SK-N-SH (cell line): ENCODE measurements around the gene LTF. TPM values are rescaled to one million over a fixed set of nuclear protein-coding genes. Genes with fewer than 3 reads are reported as not detected.

Experiments
- CTCF ChIA-PET: fragments of 300-600, 350-600 bp; formaldehyde crosslinking; extraction: SDS; loops from one replicate; lab custom pipeline; 2021; lab: Yijun Ruan, JAX
- POLR2A ChIA-PET: fragments of 350-600 bp; sonication (Branson Sonifier 250); formaldehyde crosslinking; extraction: SDS; loops from one replicate; lab custom pipeline; 2020; ENCODE audit warnings: antibody characterized with exemption, inconsistent platforms; lab: Yijun Ruan, JAX
- DNase-seq: peaks from one replicate; pipeline ENCODE4 v3.0.0; 2012
- H2AFZ ChIP-seq: fragments of 200-600 bp; sonication (generic); 2 replicates; pipeline ENCODE4 v1.8.1; 2016; ENCODE audit warnings: antibody characterized with exemption, mild to moderate bottlenecking, low read depth
- H3F3A ChIP-seq: fragments of 200-600 bp; sonication (generic); replicated peaks from 2 replicates; pipeline ENCODE3; 2016; ENCODE audit warnings: antibody characterized with exemption, mild to moderate bottlenecking; ENCODE audit not compliant: insufficient read depth
- H3K27ac ChIP-seq, 2 experiments: fragments of 200-500 bp in 1 of 2; fragments of 200-600 bp in 1 of 2; sonication (Bioruptor generic) in 1 of 2; sonication (generic), shearing (Covaris generic) in 1 of 2; 2 replicates each; pipeline versions ENCODE4 v1.5.1 to v1.6.1; 2014 to 2016; ENCODE audit warnings: low read depth in 2 of 2, inconsistent platforms in 1 of 2, low read length in 1 of 2, mild to moderate bottlenecking in 1 of 2, mixed read lengths in 1 of 2
- H3K27me3 ChIP-seq: fragments of 200-600 bp; sonication (generic), shearing (Covaris generic); 2 replicates; pipeline ENCODE4 v1.6.1; 2016; ENCODE audit warnings: mixed run types; ENCODE audit not compliant: insufficient read depth
- H3K36me3 ChIP-seq, 2 experiments: fragments of 200-500 bp in 1 of 2; fragments of 200-600 bp in 1 of 2; sonication (Bioruptor generic) in 1 of 2; sonication (generic) in 1 of 2; replicated peaks in 1 of 2; 2 replicates each; pipeline versions ENCODE3 to v1.5.1; 2014 to 2016; ENCODE audit warnings: low read length in 1 of 2, mild to moderate bottlenecking in 1 of 2; ENCODE audit not compliant: insufficient read depth in 2 of 2, control insufficient read depth in 1 of 2
- H3K4me1 ChIP-seq, 2 experiments: fragments of 200-500 bp in 1 of 2; fragments of 200-600 bp in 1 of 2; sonication (Bioruptor generic) in 1 of 2; sonication (generic), shearing (Covaris generic) in 1 of 2; 2 replicates each; pipeline versions ENCODE4 v1.5.1 to v1.6.1; 2014 to 2016; ENCODE audit warnings: low read depth in 1 of 2, low read length in 1 of 2, mixed run types in 1 of 2; ENCODE audit not compliant: insufficient read depth in 2 of 2, control insufficient read depth in 1 of 2
- H3K4me2 ChIP-seq: fragments of 200-600 bp; sonication (generic), shearing (Covaris generic); 2 replicates; pipeline ENCODE4 v1.6.1; 2017; ENCODE audit warnings: mixed run types
- H3K4me3 ChIP-seq, 2 experiments: fragments of 200-500 bp in 1 of 2; fragments of 200-600 bp in 1 of 2; sonication (Bioruptor generic) in 1 of 2; sonication (generic), shearing (Covaris generic) in 1 of 2; 2 replicates each; pipeline versions ENCODE4 v1.5.1 to v1.8.1; 2014 to 2016; ENCODE audit warnings: low read depth in 2 of 2, inconsistent platforms in 1 of 2, low read length in 1 of 2, mild to moderate bottlenecking in 1 of 2, mixed read lengths in 1 of 2, moderate library complexity in 1 of 2
- H3K79me2 ChIP-seq: fragments of 200-600 bp; sonication (generic); 2 replicates; pipeline ENCODE4 v1.8.1; 2017; ENCODE audit warnings: mild to moderate bottlenecking; ENCODE audit not compliant: insufficient read depth
- H3K9ac ChIP-seq: fragments of 200-600 bp; sonication (generic); 2 replicates; pipeline ENCODE4 v1.6.1; 2017; ENCODE audit warnings: mixed run types
- H3K9me2 ChIP-seq: fragments of 200-600 bp; sonication (generic); 2 replicates; pipeline ENCODE4 v1.6.1; 2017; ENCODE audit warnings: mixed run types
- H3K9me3 ChIP-seq: fragments of 200-600 bp; sonication (generic); 2 replicates; pipeline ENCODE4 v1.6.1; 2017; ENCODE audit warnings: mixed run types, mild to moderate bottlenecking, moderate library complexity
- H4K20me1 ChIP-seq: fragments of 200-600 bp; sonication (generic); 2 replicates; pipeline ENCODE4 v1.6.1; 2017; ENCODE audit warnings: mild to moderate bottlenecking, mixed run types; ENCODE audit not compliant: insufficient read depth
- CHD2 ChIP-seq: fragments of 150-350 bp; IDR thresholded peaks from 2 replicates; pipeline ENCODE4 v1.6.1; 2018; ENCODE audit warnings: low read length; ENCODE audit not compliant: partially characterized antibody
- EP300 ChIP-seq, 2 experiments: IDR thresholded peaks; 2 replicates each; pipeline versions ENCODE4 v1.4.0 to v1.6.1; 2012; ENCODE audit warnings: borderline replicate concordance in 1 of 2, low read depth in 1 of 2, low read length in 1 of 2
- EZH2phosphoT487 ChIP-seq: fragments of 200-600 bp; sonication (generic); IDR thresholded peaks from 2 replicates; pipeline ENCODE4 v1.6.1; 2017; ENCODE audit warnings: low read depth, mixed run types, mild to moderate bottlenecking, antibody characterized with exemption, moderate library complexity, borderline replicate concordance
- FOSL2 ChIP-seq: IDR thresholded peaks from 2 replicates; pipeline ENCODE4 v1.4.0; 2012; ENCODE audit warnings: low read depth, mild to moderate bottlenecking, moderate library complexity, borderline replicate concordance
- FOXJ3 ChIP-seq: sonication (generic); formaldehyde crosslinking; IDR thresholded peaks from 2 replicates; pipeline ENCODE4 v1.5.1; 2020; ENCODE audit warnings: mild to moderate bottlenecking, missing genetic modification reagents
- FOXM1 ChIP-seq: IDR thresholded peaks from 2 replicates; pipeline ENCODE4 v1.4.0; 2012; ENCODE audit warnings: low read depth, mild to moderate bottlenecking
- GABPA ChIP-seq: IDR thresholded peaks from 2 replicates; pipeline ENCODE4 v1.4.0; 2012; ENCODE audit warnings: low read depth, mild to moderate bottlenecking
- GATA2 ChIP-seq: sonication (generic); formaldehyde crosslinking; IDR thresholded peaks from 2 replicates; pipeline ENCODE4 v1.5.0; 2020; ENCODE audit warnings: mild to moderate bottlenecking, missing genetic modification reagents
- JUND ChIP-seq: IDR thresholded peaks from 2 replicates; pipeline ENCODE4 v1.4.0; 2012
- MXI1 ChIP-seq: IDR thresholded peaks from 2 replicates; pipeline ENCODE4 v1.6.1; 2012; ENCODE audit warnings: mild to moderate bottlenecking, low read depth, low read length, improper control_type of control experiment
- NRF1 ChIP-seq: IDR thresholded peaks from 2 replicates; pipeline ENCODE4 v1.6.1; 2012; ENCODE audit warnings: low read depth, mild to moderate bottlenecking, low read length
- RAD21 ChIP-seq: IDR thresholded peaks from 2 replicates; pipeline ENCODE4 v1.6.1; 2012; ENCODE audit warnings: mild to moderate bottlenecking, low read length
- RFX5 ChIP-seq: IDR thresholded peaks from 2 replicates; pipeline ENCODE4 v1.6.1; 2012; ENCODE audit warnings: mild to moderate bottlenecking, improper control_type of control experiment, low read length
- TCF12 ChIP-seq: IDR thresholded peaks from 2 replicates; pipeline ENCODE4 v1.4.0; 2012
- YY1 ChIP-seq: IDR thresholded peaks from 2 replicates; pipeline ENCODE4 v1.4.0; 2012; ENCODE audit warnings: low read depth, mild to moderate bottlenecking
- WGBS: methylation state at CpG from one replicate; pipeline ENCODE4 v1.1.6; 2017; ENCODE audit warnings: low lambda C conversion rate; 5-methylcytosine and 5-hydroxymethylcytosine counted together
- polyA plus RNA-seq, 3 experiments: library from polyadenylated mRNA; depleted of rRNA; stranded (reverse); fragments of >200 nt; gene quantifications; 2 replicates each; pipeline ENCODE4 v1.2.3, GENCODE V29; 2012
- TF ChIP-seq, protein P1 (sequence below): fragments of 200-600 bp; sonication (generic); IDR thresholded peaks from 2 replicates; pipeline ENCODE4 v1.6.1; 2017; ENCODE audit warnings: antibody characterized with exemption, mild to moderate bottlenecking, moderate library complexity
- TF ChIP-seq, protein P2 (sequence below): IDR thresholded peaks from 2 replicates; pipeline ENCODE4; 2012
- TF ChIP-seq, protein P3 (sequence below): IDR thresholded peaks from 2 replicates; pipeline ENCODE4 v1.4.0; 2012; ENCODE audit warnings: low read depth
- TF ChIP-seq, protein P4 (sequence below): fragments of 150-350 bp; IDR thresholded peaks from 2 replicates; pipeline ENCODE4 v1.6.1; 2017; ENCODE audit warnings: antibody characterized with exemption, low read length, low read depth, borderline replicate concordance

The LTF gene
- polyA plus RNA-seq, 1 of the 3 experiments (the other 2 are of a cell fraction), result not detected

DNA sequence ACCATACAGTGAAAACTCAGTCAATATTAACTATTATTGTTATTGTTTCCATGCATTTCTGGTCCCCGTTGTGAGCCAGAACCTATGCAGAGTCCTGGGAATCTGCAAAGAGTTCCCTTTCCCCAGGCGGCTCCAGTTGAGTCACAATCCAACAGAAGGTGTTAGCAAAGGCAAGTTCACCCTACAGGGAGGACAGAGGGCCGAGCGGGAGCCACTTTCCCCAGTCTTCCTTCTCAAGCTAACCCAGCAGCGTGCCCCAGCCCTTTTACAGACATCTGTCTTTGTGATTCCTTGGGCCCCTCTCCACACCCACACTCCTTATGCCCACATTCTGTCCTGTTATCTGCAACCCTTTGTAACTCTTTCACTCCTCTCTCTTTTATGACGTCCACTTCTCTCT, 13.1 kb upstream of the LTF start (continued):
- TF ChIP-seq, protein P1, sequence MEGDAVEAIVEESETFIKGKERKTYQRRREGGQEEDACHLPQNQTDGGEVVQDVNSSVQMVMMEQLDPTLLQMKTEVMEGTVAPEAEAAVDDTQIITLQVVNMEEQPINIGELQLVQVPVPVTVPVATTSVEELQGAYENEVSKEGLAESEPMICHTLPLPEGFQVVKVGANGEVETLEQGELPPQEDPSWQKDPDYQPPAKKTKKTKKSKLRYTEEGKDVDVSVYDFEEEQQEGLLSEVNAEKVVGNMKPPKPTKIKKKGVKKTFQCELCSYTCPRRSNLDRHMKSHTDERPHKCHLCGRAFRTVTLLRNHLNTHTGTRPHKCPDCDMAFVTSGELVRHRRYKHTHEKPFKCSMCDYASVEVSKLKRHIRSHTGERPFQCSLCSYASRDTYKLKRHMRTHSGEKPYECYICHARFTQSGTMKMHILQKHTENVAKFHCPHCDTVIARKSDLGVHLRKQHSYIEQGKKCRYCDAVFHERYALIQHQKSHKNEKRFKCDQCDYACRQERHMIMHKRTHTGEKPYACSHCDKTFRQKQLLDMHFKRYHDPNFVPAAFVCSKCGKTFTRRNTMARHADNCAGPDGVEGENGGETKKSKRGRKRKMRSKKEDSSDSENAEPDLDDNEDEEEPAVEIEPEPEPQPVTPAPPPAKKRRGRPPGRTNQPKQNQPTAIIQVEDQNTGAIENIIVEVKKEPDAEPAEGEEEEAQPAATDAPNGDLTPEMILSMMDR, result no peak
- no peak for TF ChIP-seq GATA2 (CRISPR knock-in tag)

DNA sequence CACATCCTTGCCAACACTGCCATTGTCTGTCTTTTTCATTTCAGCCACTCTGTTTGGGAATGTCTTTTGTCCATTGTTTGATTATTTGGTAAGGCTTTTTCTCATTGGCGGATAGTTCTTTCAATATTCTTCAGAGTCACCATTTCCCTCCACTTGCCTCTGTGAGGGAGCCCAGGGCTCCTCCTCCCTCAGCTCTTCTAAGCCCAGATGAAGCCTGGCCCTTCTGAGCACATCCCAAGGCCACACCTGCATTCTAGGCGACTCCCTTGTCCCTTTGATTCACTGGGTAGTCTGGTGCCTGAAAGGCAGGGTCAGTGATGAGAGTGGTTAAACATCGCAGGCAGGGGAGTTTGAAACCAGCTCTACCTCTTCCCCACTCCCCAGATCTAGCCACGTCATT, 12.4 kb upstream of the LTF start:
- Histone ChIP-seq H3K4me2 (no peak overlapping the region), H3K9me3 (no peaks in the 10 kb centered on the region; the same call in 1 of the 2 replicates), H3K27me3 (peaks cover 8% of the 10 kb centered on the region; the same call in 1 of the 2 replicates), H3K36me3 (no peaks in the 10 kb centered on the region), H4K20me1 (no peaks in the 10 kb centered on the region), H3K4me3 (no peak overlapping the region), H3F3A (no peaks in the 10 kb centered on the region), H3K9me2 (no peaks in the 10 kb centered on the region), H3K4me1 (no peaks in the 10 kb centered on the region), H3K79me2 (no peaks in the 10 kb centered on the region), H3K9ac (no peak overlapping the region), H3K27ac (no peak overlapping the region), H2AFZ (no peak overlapping the region)
- ChIA-PET CTCF (interaction anchor here (1.3 to 11.6 kb wide), 2 partner anchors 11 to 15 kb away, joined by 3 to 77 read pairs; no protein-coding TSS in a partner anchor), POLR2A (no interaction called here)
- 33% methylated on average over 4 of the region's 4 CpGs for WGBS
- no peak for DNase-seq
- TF ChIP-seq JUND (no peak), EZH2phosphoT487 (no peak), EP300 (IDR thresholded peaks at IDR 0.05; ENCODE audit: borderline replicate concordance in 1 of 2, low read depth in 1 of 2, low read length in 1 of 2) (no peak), FOXM1 (no peak), TCF12 (no peak), GABPA (no peak), FOSL2 (no peak), CHD2 (no peak)

DNA sequence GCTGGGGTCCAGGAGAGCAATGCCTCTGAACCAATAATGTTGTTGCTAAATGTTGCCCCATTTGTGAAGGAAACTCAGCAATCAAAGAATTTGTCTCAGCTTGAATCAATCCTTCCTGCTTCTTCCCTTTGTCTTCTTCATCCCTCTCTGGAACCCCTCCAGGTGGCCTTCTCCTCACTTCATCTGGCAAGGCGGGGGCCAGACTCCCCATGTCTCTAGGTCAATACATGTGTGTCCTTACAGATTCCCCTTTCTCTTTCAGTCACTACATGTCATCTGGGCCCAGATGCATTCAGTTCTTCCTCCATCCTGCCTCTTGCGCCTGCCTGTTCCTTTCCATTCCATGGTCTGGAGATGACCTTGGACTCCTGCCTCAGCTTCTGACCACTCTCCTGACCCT, 8.0 kb upstream of the LTF start:
- H3F3A ChIP-seq, result no peaks in the 10 kb centered on the region
- TF ChIP-seq NRF1, result no peak
- no peak for TF ChIP-seq RFX5
- TF ChIP-seq, protein P2, sequence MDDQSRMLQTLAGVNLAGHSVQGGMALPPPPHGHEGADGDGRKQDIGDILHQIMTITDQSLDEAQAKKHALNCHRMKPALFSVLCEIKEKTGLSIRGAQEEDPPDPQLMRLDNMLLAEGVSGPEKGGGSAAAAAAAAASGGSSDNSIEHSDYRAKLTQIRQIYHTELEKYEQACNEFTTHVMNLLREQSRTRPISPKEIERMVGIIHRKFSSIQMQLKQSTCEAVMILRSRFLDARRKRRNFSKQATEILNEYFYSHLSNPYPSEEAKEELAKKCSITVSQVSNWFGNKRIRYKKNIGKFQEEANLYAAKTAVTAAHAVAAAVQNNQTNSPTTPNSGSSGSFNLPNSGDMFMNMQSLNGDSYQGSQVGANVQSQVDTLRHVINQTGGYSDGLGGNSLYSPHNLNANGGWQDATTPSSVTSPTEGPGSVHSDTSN, result no peak
- no peak for TF ChIP-seq GABPA
- TF ChIP-seq YY1, result no peak
- TF ChIP-seq MXI1, result no peak
- TF ChIP-seq EP300 (IDR thresholded peaks at IDR 0.05; ENCODE audit: borderline replicate concordance in 1 of 2, low read depth in 1 of 2, low read length in 1 of 2), result no peak
- no peak for TF ChIP-seq RAD21
- TF ChIP-seq, protein P3, sequence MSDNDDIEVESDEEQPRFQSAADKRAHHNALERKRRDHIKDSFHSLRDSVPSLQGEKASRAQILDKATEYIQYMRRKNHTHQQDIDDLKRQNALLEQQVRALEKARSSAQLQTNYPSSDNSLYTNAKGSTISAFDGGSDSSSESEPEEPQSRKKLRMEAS, result no peak
- TF ChIP-seq FOXJ3 (CRISPR knock-in tag), result no peak
- TF ChIP-seq FOSL2, result no peak
- TF ChIP-seq, protein P4, sequence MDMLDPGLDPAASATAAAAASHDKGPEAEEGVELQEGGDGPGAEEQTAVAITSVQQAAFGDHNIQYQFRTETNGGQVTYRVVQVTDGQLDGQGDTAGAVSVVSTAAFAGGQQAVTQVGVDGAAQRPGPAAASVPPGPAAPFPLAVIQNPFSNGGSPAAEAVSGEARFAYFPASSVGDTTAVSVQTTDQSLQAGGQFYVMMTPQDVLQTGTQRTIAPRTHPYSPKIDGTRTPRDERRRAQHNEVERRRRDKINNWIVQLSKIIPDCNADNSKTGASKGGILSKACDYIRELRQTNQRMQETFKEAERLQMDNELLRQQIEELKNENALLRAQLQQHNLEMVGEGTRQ, result no peak
- no peak for TF ChIP-seq TCF12
- H3K79me2 ChIP-seq, result no peaks in the 10 kb centered on the region
- WGBS, result 16% methylated on average over 2 of the region's 2 CpGs
- no peak overlapping the region for H2AFZ ChIP-seq
- no peaks in the 10 kb centered on the region for H3K9me2 ChIP-seq
- H3K9ac ChIP-seq, result no peak overlapping the region
- no peak overlapping the region for H3K27ac ChIP-seq
- no peaks in the 10 kb centered on the region for H3K4me1 ChIP-seq
- no peak overlapping the region for H3K4me3 ChIP-seq
- H4K20me1 ChIP-seq, result no peaks in the 10 kb centered on the region
- ChIA-PET CTCF (interaction anchor here (11.6 kb wide), 1 partner anchor 16 kb away, joined by 77 read pairs; no protein-coding TSS in a partner anchor), POLR2A (no interaction called here)
- no peak for DNase-seq
- no peaks in the 10 kb centered on the region for H3K36me3 ChIP-seq
- no peaks in the 10 kb centered on the region; the same call in 1 of the 2 replicates for H3K9me3 ChIP-seq
- H3K27me3 ChIP-seq, result peaks cover 12% of the 10 kb centered on the region; the same call in 1 of the 2 replicates
- no peak overlapping the region for H3K4me2 ChIP-seq
